22Rv1 (cell line): Measurements from ENCODE around the gene NFATC2.

Experiments
- ZFX ChIP-seq: fragments of 450-650 bp; IDR thresholded peaks from 2 replicates; pipeline ENCODE4 v1.6.1; 2017; ENCODE audit warnings: antibody characterized with exemption, borderline replicate concordance
- TF ChIP-seq, protein P1 (sequence below): fragments of 450-650 bp; IDR thresholded peaks from 2 replicates; pipeline ENCODE4 v1.5.1; 2017; ENCODE audit warnings: mild to moderate bottlenecking

DNA sequence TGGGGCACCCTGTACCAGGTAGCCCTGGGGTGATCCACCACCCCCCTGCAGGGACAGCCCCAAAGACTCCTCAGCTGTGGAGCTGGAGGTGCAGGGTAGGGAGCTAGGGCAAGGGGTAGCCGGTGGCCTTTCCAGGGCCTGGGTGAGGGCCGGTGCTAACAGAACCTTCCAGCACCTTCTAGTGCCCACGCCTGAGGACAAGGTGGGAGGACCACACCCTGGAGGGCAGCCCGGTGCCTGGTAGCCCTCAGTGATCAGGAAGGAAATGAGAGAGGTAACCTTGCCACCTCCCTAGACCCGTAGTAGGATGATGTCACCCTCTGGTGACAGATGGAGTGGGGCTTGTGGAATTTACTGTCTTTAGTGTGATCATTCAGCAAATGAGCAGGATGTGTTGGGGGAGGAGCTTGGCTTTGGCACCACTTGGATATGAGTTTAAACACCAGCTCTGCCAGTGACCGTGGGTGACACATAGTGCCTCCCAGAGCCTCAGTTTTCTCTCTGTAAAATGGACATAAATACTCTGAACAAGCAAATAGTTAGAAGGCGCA is 187.7 kb downstream of the NFATC2 start:
- TF ChIP-seq, protein P1, sequence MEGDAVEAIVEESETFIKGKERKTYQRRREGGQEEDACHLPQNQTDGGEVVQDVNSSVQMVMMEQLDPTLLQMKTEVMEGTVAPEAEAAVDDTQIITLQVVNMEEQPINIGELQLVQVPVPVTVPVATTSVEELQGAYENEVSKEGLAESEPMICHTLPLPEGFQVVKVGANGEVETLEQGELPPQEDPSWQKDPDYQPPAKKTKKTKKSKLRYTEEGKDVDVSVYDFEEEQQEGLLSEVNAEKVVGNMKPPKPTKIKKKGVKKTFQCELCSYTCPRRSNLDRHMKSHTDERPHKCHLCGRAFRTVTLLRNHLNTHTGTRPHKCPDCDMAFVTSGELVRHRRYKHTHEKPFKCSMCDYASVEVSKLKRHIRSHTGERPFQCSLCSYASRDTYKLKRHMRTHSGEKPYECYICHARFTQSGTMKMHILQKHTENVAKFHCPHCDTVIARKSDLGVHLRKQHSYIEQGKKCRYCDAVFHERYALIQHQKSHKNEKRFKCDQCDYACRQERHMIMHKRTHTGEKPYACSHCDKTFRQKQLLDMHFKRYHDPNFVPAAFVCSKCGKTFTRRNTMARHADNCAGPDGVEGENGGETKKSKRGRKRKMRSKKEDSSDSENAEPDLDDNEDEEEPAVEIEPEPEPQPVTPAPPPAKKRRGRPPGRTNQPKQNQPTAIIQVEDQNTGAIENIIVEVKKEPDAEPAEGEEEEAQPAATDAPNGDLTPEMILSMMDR = no peak
- no peak for TF ChIP-seq ZFX
